Kidney (tissue), 14 donors: ENCODE data around the gene U2AF1L4. TPM values are rescaled to one million over a fixed set of nuclear protein-coding genes. Genes with fewer than 3 reads are reported as not detected.

Experiments used
- DNase-seq, 5 donors: peaks; one replicate each; pipeline ENCODE4 v3.0.0-alpha.2; 2013 to 2020
- FAIRE-seq: peaks from 2 replicates; lab custom pipeline; 2012; peaks lifted over from hg19 to GRCh38; lab: Jason Lieb, UNC
- H3K27ac ChIP-seq, 2 donors: one replicate each; pipeline ENCODE4 v1.7.0; 2013; ENCODE audit warnings: low read depth in 2 of 2, low read length in 2 of 2, inconsistent platforms in 1 of 2
- H3K27me3 ChIP-seq: one replicate; pipeline ENCODE4 v1.7.1; 2013; ENCODE audit warnings: low read length, inconsistent platforms; ENCODE audit not compliant: control insufficient read depth, insufficient read depth
- H3K36me3 ChIP-seq, 3 donors: one replicate each; pipeline versions ENCODE4 v1.7.0 to v1.7.1; 2013; ENCODE audit warnings: low read length in 3 of 3, control low read depth in 1 of 3, inconsistent platforms in 1 of 3; ENCODE audit not compliant: insufficient read depth in 3 of 3, control insufficient read depth in 2 of 3
- H3K4me1 ChIP-seq, 3 donors: one replicate each; pipeline versions ENCODE4 v1.7.0 to v1.7.1; 2013; ENCODE audit warnings: low read length in 3 of 3, inconsistent platforms in 1 of 3, low read depth in 1 of 3; ENCODE audit not compliant: control insufficient read depth in 2 of 3, insufficient read depth in 2 of 3
- H3K4me3 ChIP-seq, 3 donors: one replicate each; pipeline versions ENCODE4 v1.7.0 to v1.8.1; 2013; ENCODE audit warnings: low read length in 3 of 3, control low read depth in 1 of 3, inconsistent platforms in 1 of 3
- H3K9ac ChIP-seq, 3 donors: one replicate each; pipeline versions ENCODE4 v1.7.0 to v1.7.1; 2013; ENCODE audit warnings: low read length in 3 of 3, control low read depth in 1 of 3, inconsistent platforms in 1 of 3
- H3K9me3 ChIP-seq, 3 donors: one replicate each; pipeline versions ENCODE4 v1.7.0 to v1.7.1; 2013; ENCODE audit warnings: low read length in 3 of 3, control low read depth in 1 of 3, inconsistent platforms in 1 of 3; ENCODE audit not compliant: control insufficient read depth in 2 of 3, insufficient read depth in 1 of 3
- intact Hi-C: fragments of 100-400 bp; cut with DNase I; formaldehyde crosslinking; loops from one replicate; pipeline ENCODE4 v1.11.1; 2022
- polyA plus RNA-seq: library from polyadenylated mRNA; stranded (reverse); fragments of 350-450 nt; fragmentation: Illumina TruSeq; extraction: RNeasy Lipid Tissue Mini Kit (QIAGEN cat#74804); gene quantifications from one replicate; pipeline ENCODE4 v1.2.3, GENCODE V29; 2014; ENCODE audit warnings: low read depth, low replicate concordance; ENCODE audit not compliant: insufficient read depth
- total RNA-seq: library from RNA; stranded (reverse); fragmentation: NEBNext Ultra II Directional; extraction: Animal tissue kit (Norgen Biotek cat#: 25700); gene quantifications from one replicate; pipeline ENCODE4 v1.2.1, GENCODE V29; 2021
- TF ChIP-seq, protein P1 (sequence below): IDR thresholded peaks from 3 replicates; pipeline ENCODE4 v1.5.1; 2012; ENCODE audit warnings: mild to moderate bottlenecking, moderate library complexity, borderline replicate concordance; ENCODE audit not compliant: insufficient read depth; ENCODE audit errors: extremely low read depth
- donor health status: control.
- donor health status: control.
- donor health status: control.
- donor health status: control.
- donor health status: control.
- donor health status: DM: yes; HTN: yes; CAD: no.
- donor health status: Normal renal cell carcinoma (clear cell type).

U2AF1L4 gene
- total and polyA plus RNA-seq, 2 donors from 2014 or later = 27.4 to 47.7 TPM

DNA sequence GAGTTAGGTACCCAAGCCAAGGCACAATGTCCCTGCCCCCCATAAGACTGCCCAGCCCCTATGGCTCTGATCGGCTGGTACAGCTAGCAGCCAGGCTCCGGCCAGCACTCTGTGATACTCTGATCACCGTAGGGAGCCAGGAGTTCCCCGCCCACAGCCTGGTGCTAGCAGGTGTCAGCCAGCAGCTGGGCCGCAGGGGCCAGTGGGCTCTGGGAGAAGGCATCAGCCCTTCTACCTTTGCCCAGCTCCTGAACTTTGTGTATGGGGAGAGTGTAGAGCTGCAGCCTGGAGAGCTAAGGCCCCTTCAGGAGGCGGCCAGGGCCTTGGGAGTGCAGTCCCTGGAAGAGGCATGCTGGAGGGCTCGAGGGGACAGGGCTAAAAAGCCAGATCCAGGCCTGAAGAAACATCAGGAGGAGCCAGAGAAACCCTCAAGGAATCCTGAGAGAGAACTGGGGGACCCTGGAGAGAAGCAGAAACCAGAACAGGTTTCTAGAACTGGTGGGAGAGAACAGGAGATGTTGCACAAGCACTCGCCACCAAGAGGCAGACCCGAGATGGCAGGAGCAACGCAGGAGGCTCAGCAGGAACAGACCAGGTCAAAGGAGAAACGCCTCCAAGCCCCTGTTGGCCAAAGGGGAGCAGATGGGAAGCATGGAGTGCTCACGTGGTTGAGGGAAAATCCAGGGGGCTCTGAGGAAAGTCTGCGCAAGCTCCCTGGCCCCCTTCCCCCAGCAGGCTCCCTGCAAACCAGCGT, 30.4 kb downstream of the U2AF1L4 start:
- no peaks in the 10 kb centered on the region for H3K27me3 ChIP-seq
- intact Hi-C loops = no loop called here
- no peaks in the 10 kb centered on the region for H3K36me3 ChIP-seq
- H3K4me3 ChIP-seq = no peak overlapping the region
- H3K27ac ChIP-seq = no peak overlapping the region
- TF ChIP-seq, protein P1, sequence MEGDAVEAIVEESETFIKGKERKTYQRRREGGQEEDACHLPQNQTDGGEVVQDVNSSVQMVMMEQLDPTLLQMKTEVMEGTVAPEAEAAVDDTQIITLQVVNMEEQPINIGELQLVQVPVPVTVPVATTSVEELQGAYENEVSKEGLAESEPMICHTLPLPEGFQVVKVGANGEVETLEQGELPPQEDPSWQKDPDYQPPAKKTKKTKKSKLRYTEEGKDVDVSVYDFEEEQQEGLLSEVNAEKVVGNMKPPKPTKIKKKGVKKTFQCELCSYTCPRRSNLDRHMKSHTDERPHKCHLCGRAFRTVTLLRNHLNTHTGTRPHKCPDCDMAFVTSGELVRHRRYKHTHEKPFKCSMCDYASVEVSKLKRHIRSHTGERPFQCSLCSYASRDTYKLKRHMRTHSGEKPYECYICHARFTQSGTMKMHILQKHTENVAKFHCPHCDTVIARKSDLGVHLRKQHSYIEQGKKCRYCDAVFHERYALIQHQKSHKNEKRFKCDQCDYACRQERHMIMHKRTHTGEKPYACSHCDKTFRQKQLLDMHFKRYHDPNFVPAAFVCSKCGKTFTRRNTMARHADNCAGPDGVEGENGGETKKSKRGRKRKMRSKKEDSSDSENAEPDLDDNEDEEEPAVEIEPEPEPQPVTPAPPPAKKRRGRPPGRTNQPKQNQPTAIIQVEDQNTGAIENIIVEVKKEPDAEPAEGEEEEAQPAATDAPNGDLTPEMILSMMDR = no peak
- DNase-seq (peak in 1 of 5 donors; percentile 68), FAIRE-seq (no peak)
- H3K9ac ChIP-seq = no peak overlapping the region
- H3K4me1 ChIP-seq = peaks cover 0 to 15% (median 0%) of the 10 kb centered on the region in 3 donors
- no peaks in the 10 kb centered on the region for H3K9me3 ChIP-seq

DNA sequence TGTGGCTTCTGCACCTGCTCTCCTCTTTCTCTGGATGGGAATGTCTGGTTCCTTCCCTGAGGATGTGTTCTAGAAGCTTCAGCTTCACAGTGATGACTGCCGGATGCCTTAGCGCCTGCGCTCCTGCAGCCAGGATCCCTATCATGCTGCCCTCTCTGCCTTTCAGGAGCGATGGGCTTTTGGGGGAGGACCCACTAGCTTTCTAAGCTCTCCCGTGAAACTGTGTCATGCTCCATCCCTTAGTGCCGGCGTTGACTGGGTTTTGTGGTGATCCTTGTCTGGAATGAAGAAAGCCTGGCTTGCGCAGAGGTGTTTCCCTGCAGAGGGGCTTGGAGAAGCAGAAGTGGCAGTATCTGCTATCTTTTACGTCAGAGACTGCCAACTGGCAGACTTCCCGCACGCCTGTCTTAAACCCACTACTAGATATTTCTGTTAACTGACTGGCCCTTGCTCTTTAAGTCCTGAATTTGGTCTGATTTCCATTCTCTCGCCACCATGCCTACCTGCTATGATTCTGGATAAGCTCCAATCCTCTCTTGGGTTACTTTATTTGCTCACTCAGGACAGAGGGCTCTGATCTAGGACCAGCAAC, 31.2 kb downstream of the U2AF1L4 start:
- Histone ChIP-seq H3K27ac (no peak overlapping the region), H3K36me3 (no peaks in the 10 kb centered on the region), H3K4me3 (no peak overlapping the region), H3K9me3 (no peaks in the 10 kb centered on the region), H3K9ac (no peak overlapping the region), H3K4me1 (peaks cover 0 to 10% (median 0%) of the 10 kb centered on the region in 3 donors), H3K27me3 (no peaks in the 10 kb centered on the region)
- FAIRE-seq = no peak
- DNase-seq = no peak
- TF ChIP-seq, protein P1 = no peak
- intact Hi-C loops = no loop called here

DNA sequence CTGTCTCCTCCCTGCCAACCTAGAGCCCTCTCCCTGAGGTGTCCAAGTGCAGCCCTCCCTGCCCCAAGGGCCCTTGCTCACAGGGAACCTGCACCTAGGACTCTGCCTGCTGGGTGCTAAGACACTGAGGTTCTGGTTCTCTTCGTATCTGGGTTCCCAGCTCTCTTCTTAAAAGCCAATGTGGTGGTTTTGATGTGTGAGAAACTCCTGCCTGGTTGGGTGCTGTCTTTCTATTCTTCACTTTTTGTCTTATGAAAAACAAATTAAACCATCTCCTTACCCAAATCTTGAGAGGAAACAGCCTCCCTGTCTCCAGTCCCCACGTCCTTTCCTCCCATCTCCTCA, 31.7 kb downstream of the U2AF1L4 start:
- H3K9me3 ChIP-seq = no peaks in the 10 kb centered on the region
- peaks cover 0 to 7% (median 0%) of the 10 kb centered on the region in 3 donors for H3K4me1 ChIP-seq
- DNase-seq = no peak
- H3K27ac ChIP-seq = no peak overlapping the region
- H3K9ac ChIP-seq = no peak overlapping the region
- H3K4me3 ChIP-seq = no peak overlapping the region
- TF ChIP-seq, protein P1 = no peak
- intact Hi-C loops = no loop called here
- no peaks in the 10 kb centered on the region for H3K27me3 ChIP-seq
- H3K36me3 ChIP-seq = no peaks in the 10 kb centered on the region
- no peak for FAIRE-seq
